ENCODE data around the gene SCN3B.

DNA sequence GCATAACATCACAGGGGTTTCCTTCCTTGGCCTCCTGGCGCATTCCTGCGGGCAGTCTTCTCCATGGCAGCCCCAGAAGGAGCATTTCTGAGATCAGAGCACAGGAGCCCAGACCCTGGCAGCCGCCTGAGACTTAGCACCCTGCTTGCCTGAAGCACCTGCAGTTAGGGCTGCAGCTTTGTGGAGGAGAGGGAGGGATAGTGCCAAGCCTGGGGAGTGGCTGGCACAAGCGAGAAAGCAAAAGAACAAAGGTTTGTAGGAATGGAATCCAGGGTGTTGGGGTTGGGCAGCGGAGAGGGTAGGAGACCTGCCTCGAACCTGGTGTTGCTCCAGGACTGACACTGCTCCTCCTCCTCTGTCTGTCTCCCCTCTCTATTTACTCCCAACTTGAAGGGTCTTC is 66.9 kb downstream of the SCN3B start:
- TF ChIP-seq, protein P1, sequence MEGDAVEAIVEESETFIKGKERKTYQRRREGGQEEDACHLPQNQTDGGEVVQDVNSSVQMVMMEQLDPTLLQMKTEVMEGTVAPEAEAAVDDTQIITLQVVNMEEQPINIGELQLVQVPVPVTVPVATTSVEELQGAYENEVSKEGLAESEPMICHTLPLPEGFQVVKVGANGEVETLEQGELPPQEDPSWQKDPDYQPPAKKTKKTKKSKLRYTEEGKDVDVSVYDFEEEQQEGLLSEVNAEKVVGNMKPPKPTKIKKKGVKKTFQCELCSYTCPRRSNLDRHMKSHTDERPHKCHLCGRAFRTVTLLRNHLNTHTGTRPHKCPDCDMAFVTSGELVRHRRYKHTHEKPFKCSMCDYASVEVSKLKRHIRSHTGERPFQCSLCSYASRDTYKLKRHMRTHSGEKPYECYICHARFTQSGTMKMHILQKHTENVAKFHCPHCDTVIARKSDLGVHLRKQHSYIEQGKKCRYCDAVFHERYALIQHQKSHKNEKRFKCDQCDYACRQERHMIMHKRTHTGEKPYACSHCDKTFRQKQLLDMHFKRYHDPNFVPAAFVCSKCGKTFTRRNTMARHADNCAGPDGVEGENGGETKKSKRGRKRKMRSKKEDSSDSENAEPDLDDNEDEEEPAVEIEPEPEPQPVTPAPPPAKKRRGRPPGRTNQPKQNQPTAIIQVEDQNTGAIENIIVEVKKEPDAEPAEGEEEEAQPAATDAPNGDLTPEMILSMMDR (conservative IDR thresholded peaks at IDR 0.05), result no peak
- TF ChIP-seq ZFX (IDR thresholded peaks at IDR 0.05), result no peak

Data from C4-2B (cell line).